Measurements from ENCODE around the gene GNAL. TPM values are rescaled to one million over a fixed set of nuclear protein-coding genes. Genes with fewer than 3 reads are reported as not detected.

GNAL gene
- total and polyA plus RNA-seq, 2 experiments from 2014 or later: 7.5 to 21.6 TPM

DNA sequence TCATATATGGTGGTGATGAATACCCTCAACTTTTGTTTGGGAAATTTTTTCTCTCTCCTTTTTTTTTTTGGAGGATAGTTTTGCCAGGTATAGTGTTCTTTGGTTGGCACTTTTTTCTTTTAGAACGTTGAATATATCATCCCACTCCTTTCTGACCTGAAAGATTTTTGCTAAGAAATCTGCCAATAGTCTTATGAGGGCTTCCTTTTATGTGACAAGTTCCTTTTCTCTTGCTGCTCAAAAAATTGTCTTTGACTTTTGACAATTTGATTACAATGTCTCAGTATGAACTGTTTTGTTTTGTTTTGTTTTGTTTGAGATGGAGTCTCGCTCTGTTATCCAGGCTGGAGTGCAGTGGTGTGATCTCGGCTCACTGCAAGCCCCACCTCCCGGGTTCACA, 21.5 kb downstream of the GNAL start:
- no peaks in the 10 kb centered on the region for H4K20me1 ChIP-seq (replicated peaks; ENCODE audit: insufficient read depth)
- no peaks in the 10 kb centered on the region for H3F3A ChIP-seq (replicated peaks; ENCODE audit: low read depth)
- no peak overlapping the region for H3K4me3 ChIP-seq
- Mint-ChIP-seq H3K4me3 (no peak overlapping the region), H3K27ac (no peak overlapping the region), H3K4me1 (peaks cover 32% of the 10 kb centered on the region), H3K27me3 (ENCODE audit: insufficient read depth, low read depth, poor library complexity) (peaks cover 8% of the 10 kb centered on the region), H3K9me3 (peaks cover 20% of the 10 kb centered on the region; the same call in 2 of the 3 replicates), H3K36me3 (ENCODE audit: low read depth) (peaks cover 3% of the 10 kb centered on the region; the same call in 1 of the 3 replicates)
- H3K4me2 ChIP-seq: no peak overlapping the region
- H2AFZ ChIP-seq: no peak overlapping the region
- H3K79me2 ChIP-seq (replicated peaks; ENCODE audit: insufficient read depth): no peaks in the 10 kb centered on the region
- DNase-seq (ENCODE audit: low spot score) (no peak), ATAC-seq (no peak)
- H3K36me3 ChIP-seq (ENCODE audit: insufficient read depth): no peaks in the 10 kb centered on the region
- TF ChIP-seq, protein P1, sequence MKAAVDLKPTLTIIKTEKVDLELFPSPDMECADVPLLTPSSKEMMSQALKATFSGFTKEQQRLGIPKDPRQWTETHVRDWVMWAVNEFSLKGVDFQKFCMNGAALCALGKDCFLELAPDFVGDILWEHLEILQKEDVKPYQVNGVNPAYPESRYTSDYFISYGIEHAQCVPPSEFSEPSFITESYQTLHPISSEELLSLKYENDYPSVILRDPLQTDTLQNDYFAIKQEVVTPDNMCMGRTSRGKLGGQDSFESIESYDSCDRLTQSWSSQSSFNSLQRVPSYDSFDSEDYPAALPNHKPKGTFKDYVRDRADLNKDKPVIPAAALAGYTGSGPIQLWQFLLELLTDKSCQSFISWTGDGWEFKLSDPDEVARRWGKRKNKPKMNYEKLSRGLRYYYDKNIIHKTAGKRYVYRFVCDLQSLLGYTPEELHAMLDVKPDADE (IDR thresholded peaks at IDR 0.05): no peak
- TF ChIP-seq, protein P2, sequence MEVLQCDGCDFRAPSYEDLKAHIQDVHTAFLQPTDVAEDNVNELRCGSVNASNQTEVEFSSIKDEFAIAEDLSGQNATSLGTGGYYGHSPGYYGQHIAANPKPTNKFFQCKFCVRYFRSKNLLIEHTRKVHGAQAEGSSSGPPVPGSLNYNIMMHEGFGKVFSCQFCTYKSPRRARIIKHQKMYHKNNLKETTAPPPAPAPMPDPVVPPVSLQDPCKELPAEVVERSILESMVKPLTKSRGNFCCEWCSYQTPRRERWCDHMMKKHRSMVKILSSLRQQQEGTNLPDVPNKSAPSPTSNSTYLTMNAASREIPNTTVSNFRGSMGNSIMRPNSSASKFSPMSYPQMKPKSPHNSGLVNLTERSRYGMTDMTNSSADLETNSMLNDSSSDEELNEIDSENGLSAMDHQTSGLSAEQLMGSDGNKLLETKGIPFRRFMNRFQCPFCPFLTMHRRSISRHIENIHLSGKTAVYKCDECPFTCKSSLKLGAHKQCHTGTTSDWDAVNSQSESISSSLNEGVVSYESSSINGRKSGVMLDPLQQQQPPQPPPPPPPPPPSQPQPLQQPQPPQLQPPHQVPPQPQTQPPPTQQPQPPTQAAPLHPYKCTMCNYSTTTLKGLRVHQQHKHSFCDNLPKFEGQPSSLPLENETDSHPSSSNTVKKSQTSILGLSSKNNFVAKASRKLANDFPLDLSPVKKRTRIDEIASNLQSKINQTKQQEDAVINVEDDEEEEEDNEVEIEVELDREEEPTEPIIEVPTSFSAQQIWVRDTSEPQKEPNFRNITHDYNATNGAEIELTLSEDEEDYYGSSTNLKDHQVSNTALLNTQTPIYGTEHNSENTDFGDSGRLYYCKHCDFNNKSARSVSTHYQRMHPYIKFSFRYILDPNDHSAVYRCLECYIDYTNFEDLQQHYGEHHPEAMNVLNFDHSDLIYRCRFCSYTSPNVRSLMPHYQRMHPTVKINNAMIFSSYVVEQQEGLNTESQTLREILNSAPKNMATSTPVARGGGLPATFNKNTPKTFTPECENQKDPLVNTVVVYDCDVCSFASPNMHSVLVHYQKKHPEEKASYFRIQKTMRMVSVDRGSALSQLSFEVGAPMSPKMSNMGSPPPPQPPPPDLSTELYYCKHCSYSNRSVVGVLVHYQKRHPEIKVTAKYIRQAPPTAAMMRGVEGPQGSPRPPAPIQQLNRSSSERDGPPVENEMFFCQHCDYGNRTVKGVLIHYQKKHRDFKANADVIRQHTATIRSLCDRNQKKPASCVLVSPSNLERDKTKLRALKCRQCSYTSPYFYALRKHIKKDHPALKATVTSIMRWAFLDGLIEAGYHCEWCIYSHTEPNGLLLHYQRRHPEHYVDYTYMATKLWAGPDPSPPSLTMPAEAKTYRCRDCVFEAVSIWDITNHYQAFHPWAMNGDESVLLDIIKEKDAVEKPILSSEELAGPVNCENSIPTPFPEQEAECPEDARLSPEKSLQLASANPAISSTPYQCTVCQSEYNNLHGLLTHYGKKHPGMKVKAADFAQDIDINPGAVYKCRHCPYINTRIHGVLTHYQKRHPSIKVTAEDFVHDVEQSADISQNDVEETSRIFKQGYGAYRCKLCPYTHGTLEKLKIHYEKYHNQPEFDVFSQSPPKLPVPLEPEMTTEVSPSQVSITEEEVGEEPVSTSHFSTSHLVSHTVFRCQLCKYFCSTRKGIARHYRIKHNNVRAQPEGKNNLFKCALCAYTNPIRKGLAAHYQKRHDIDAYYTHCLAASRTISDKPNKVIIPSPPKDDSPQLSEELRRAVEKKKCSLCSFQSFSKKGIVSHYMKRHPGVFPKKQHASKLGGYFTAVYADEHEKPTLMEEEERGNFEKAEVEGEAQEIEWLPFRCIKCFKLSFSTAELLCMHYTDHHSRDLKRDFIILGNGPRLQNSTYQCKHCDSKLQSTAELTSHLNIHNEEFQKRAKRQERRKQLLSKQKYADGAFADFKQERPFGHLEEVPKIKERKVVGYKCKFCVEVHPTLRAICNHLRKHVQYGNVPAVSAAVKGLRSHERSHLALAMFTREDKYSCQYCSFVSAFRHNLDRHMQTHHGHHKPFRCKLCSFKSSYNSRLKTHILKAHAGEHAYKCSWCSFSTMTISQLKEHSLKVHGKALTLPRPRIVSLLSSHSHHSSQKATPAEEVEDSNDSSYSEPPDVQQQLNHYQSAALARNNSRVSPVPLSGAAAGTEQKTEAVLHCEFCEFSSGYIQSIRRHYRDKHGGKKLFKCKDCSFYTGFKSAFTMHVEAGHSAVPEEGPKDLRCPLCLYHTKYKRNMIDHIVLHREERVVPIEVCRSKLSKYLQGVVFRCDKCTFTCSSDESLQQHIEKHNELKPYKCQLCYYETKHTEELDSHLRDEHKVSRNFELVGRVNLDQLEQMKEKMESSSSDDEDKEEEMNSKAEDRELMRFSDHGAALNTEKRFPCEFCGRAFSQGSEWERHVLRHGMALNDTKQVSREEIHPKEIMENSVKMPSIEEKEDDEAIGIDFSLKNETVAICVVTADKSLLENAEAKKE (CRISPR knock-in tag; IDR thresholded peaks at IDR 0.05): no peak
- TF ChIP-seq EZH2 (IDR thresholded peaks at IDR 0.05; ENCODE audit: low read depth, unreplicated experiment): no peak
- TF ChIP-seq, protein P3, sequence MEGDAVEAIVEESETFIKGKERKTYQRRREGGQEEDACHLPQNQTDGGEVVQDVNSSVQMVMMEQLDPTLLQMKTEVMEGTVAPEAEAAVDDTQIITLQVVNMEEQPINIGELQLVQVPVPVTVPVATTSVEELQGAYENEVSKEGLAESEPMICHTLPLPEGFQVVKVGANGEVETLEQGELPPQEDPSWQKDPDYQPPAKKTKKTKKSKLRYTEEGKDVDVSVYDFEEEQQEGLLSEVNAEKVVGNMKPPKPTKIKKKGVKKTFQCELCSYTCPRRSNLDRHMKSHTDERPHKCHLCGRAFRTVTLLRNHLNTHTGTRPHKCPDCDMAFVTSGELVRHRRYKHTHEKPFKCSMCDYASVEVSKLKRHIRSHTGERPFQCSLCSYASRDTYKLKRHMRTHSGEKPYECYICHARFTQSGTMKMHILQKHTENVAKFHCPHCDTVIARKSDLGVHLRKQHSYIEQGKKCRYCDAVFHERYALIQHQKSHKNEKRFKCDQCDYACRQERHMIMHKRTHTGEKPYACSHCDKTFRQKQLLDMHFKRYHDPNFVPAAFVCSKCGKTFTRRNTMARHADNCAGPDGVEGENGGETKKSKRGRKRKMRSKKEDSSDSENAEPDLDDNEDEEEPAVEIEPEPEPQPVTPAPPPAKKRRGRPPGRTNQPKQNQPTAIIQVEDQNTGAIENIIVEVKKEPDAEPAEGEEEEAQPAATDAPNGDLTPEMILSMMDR (conservative IDR thresholded peaks at IDR 0.05; ENCODE audit: low read depth in 2 of 2): no peak
- no peak for TF ChIP-seq CREB1 (CRISPR knock-in tag; IDR thresholded peaks at IDR 0.05; ENCODE audit: low read depth)
- no peak for TF ChIP-seq ZNF331 (CRISPR knock-in tag; IDR thresholded peaks at IDR 0.05; ENCODE audit: low read depth)
- no peak for TF ChIP-seq STAT1 (IDR thresholded peaks at IDR 0.05; ENCODE audit: unreplicated experiment)
- TF ChIP-seq ZNF114 (CRISPR knock-in tag; IDR thresholded peaks at IDR 0.05): no peak
- TF ChIP-seq NANOG (IDR thresholded peaks at IDR 0.05; ENCODE audit: borderline replicate concordance): no peak
- no peak for TF ChIP-seq REST (IDR thresholded peaks at IDR 0.05; ENCODE audit: unreplicated experiment)
- TF ChIP-seq EZH2phosphoT487 (IDR thresholded peaks at IDR 0.05; ENCODE audit: unreplicated experiment): no peak
- no peak for TF ChIP-seq POLR2AphosphoS5 (IDR thresholded peaks at IDR 0.05; ENCODE audit: low read depth)
- no peak for TF ChIP-seq JUNB (IDR thresholded peaks at IDR 0.05; ENCODE audit: unreplicated experiment)
- no peak overlapping the region for H3K27ac ChIP-seq (ENCODE audit: low read depth)
- H3K27me3 ChIP-seq (ENCODE audit: insufficient read depth): 0 out of 2 replicates have a peak, but pooled peaks cover 8% of the 10 kb centered on the region
- H3K9me2 ChIP-seq (ENCODE audit: insufficient read depth): no peaks in the 10 kb centered on the region
- peaks cover 15% of the 10 kb centered on the region; the same call in 1 of the 2 replicates for H3K4me1 ChIP-seq (ENCODE audit: insufficient read depth)

All from GM23338 (cell line).